HG03175 (cell line): ENCODE measurements around the gene DENND11.

Source experiments
- ATAC-seq: cut with Tn5 transposase; IDR thresholded peaks from one replicate; pipeline ENCODE4 v1.9.1; 2021; ENCODE audit warnings: mild to moderate bottlenecking, moderate library complexity; ENCODE audit not compliant: unreplicated experiment

The DENND11 gene

GRCh38 chr7:141686074-141686473 is 15.9 kb downstream of the DENND11 start:
- no peak for ATAC-seq

GRCh38 chr7:141685285-141686023 is 16.5 kb downstream of the DENND11 start:
- ATAC-seq: no peak

- no peak for ATAC-seq
These were observed 23.0 kb downstream of the DENND11 start for GRCh38 chr7:141679014-141679413.

- ATAC-seq: no peak
These were observed 25.3 kb downstream of the DENND11 start for GRCh38 chr7:141676618-141677017.

GRCh38 chr7:141675436-141676215 is 26.3 kb downstream of the DENND11 start:
- ATAC-seq: no peak

GRCh38 chr7:141674702-141675101 is 27.3 kb downstream of the DENND11 start:
- no peak for ATAC-seq

- ATAC-seq: no peak
These were observed 27.7 kb downstream of the DENND11 start for GRCh38 chr7:141674171-141674671.

- no peak for ATAC-seq
These were observed 28.6 kb downstream of the DENND11 start for GRCh38 chr7:141673346-141673745.

GRCh38 chr7:141671705-141672496 is 30.1 kb downstream of the DENND11 start:
- no peak for ATAC-seq

- no peak for ATAC-seq
These were observed 33.1 kb downstream of the DENND11 start for GRCh38 chr7:141668853-141669252.

GRCh38 chr7:141666071-141666470 is 35.9 kb downstream of the DENND11 start:
- no peak for ATAC-seq

- no peak for ATAC-seq
These were observed 36.5 kb downstream of the DENND11 start for GRCh38 chr7:141665208-141666035.

GRCh38 chr7:141664450-141664849 is 37.5 kb downstream of the DENND11 start:
- no peak for ATAC-seq

GRCh38 chr7:141663081-141663849 is 38.7 kb downstream of the DENND11 start:
- no peak for ATAC-seq

- ATAC-seq: no peak
These were observed 41.7 kb downstream of the DENND11 start for GRCh38 chr7:141660259-141660658.

- ATAC-seq: no peak
These were observed 42.5 kb downstream of the DENND11 start for GRCh38 chr7:141659501-141659900.

- ATAC-seq: peak; percentile 80
These were observed 47.4 kb downstream of the DENND11 start for GRCh38 chr7:141654551-141654950.

- ATAC-seq: no peak
These were observed 49.3 kb downstream of the DENND11 start for GRCh38 chr7:141652691-141653090.
